Measurements from ENCODE around the gene SUPT6H.

The SUPT6H gene

GRCh38 chr17:28661635-28662526 is at the start of gene SUPT6H, which contains the start of gene SDF2:
TSS of gene SUPT6H (plus strand) at chr17:28662205. CDS start at chr17:28673402, 11,197 bp downstream.
TSS of gene SDF2 (minus strand) at chr17:28661906. CDS start at chr17:28661876, 30 bp downstream.
- DNase-seq, result peak; percentile 96

GRCh38 chr17:28612531-28612930 is 49.5 kb upstream of the SUPT6H start:
- no peak for DNase-seq

DNA sequence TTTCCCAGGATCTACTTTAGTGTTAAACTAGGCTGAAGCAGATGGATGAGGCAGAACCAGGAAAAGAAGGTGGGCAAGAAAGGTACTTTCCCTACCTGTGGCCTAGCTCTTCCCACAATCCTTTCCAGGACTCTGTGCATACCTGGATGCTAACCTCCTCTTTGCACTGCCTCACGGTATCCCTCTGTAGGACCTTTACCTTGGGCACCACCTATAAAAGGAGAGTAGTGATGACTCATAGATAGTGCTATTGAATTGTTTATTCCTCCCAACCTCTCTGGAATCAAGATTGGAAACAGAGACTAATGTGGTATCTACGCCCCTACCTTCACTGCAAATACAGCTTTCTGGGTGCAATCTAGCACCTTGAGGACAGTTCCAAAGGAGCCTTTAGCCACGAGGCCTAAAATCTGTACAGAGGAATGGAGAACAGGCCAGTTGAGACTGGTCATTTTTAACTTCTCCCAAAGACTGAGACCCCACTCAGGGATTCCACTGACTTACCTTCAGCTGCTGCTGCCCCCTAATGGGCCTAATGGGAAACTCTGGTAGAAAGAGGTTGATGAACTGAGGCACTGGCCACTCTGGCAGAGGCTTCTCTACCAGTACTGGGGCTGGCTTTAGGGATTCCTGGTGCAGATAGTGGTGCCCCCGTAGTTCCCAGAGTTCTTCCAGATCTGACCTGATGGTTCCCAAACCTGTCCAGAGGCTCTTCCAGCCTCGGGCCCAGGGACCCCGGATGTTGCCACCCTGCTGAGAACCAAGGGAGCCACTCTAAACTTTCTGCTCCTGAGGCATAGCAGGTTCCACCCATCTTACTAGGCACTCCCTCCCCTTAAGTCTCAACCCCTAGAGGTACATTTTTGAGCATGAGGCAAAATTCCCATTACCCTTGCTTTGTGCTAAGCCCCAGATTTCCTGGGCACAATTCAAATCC is 48.8 kb upstream of the SUPT6H start:
- peak; percentile 21 for DNase-seq

GRCh38 chr17:28613931-28614381 is 48.0 kb upstream of the SUPT6H start, which contains the start of gene RSKR:
TSS of gene RSKR (minus strand) at chr17:28614185. CDS start at chr17:28614161, 24 bp downstream.
- no peak for DNase-seq

DNA sequence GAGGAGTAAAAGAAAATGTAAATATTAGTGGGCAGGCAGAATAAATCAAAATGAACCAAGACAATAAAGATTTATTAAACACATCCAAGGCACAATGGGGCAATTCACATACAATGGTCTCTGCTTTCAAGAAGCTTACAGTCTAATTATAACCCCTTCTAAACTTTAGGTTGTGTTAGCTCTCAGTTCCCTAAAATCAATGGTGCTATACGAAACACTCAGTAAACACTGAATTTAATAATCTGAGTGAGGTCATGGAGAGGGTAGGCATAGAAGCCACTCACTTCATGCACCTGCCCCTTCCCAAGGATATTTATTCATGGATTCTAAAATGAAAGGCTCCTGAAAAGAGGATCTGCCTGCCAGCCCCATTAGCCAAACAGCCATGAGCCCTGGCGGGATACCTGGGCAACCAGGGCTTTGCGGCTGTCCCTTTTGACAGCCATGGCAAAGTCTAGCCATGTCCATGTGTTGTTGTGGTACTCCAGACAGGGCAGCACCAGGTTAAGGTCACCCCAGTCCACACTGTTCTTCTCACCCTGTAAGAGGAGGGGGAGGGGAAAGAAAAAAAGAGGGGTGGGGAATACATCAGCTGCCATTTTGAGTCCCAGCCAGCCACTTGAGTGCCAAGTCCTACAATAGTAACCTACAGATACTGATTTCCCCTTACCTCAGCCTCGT is 46.6 kb upstream of the SUPT6H start:
- no peak for DNase-seq

GRCh38 chr17:28616281-28616680 is 45.7 kb upstream of the SUPT6H start:
- no peak for DNase-seq

GRCh38 chr17:28618464-28618863 is 43.5 kb upstream of the SUPT6H start:
- DNase-seq, result no peak

DNA sequence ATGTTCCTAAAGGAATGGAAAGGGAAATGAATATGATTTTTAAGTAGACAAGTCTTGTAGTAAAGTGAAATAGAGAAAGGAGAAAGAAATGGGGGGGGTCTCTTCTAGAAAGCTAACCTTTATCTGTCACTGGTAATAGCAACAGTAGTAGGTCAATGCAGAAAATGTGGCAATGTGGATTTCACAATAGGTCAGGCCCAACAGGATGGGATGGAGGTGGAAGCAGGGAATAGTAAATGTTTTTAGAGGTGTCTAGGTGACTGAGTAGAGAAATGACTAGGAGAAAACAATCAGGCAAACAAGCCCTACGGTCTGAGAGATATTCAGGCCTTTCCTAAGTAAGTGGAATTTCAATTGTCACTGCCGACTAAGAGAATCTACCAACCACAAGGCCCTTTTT is 42.0 kb upstream of the SUPT6H start:
- no peak for DNase-seq

DNA sequence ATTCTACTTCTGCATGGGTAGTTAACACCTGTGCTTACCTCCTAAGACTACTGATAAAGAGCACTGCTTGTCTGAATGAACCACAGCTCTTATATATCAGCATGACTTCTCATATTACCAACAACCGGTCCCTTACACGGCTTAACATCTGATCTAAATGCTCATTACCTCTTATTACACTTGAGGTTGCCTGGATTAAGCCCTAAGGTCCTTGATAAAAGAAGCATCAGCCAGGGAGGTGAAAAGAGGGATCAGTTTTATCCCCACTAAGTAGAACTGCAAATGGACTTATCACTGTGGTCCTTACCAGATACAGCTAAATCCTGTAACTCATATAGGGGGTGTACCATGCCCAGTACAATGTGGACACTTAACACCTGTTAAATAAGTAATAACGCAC is 39.8 kb upstream of the SUPT6H start:
- DNase-seq, result peak; percentile 51

GRCh38 chr17:28623696-28624095 is 38.3 kb upstream of the SUPT6H start:
- DNase-seq, result no peak

DNA sequence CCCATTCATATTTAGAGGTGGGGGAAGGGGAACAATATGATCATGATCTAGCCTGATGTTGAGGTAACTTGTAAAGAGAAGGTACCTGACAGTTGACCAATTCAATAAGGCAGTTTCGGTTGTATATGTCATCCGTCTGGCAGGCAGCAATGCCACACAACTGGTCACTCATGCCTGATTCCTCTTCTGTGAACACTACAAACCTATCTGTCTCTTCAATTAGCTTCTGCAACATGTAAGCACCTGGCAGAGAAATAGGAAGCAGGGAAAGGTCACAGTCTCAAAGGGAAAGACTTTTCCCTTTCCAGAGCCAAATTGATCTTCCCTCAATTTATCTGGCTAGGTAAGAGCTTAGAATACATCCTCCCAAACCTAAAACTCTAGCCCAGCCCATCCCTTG is 37.9 kb upstream of the SUPT6H start:
- no peak for DNase-seq

GRCh38 chr17:28626818-28627217 is 35.2 kb upstream of the SUPT6H start:
- no peak for DNase-seq

- no peak for DNase-seq
These were observed 27.7 kb upstream of the SUPT6H start for GRCh38 chr17:28634206-28634865.

- no peak for DNase-seq
These were observed 26.5 kb upstream of the SUPT6H start for GRCh38 chr17:28635506-28635905.

DNA sequence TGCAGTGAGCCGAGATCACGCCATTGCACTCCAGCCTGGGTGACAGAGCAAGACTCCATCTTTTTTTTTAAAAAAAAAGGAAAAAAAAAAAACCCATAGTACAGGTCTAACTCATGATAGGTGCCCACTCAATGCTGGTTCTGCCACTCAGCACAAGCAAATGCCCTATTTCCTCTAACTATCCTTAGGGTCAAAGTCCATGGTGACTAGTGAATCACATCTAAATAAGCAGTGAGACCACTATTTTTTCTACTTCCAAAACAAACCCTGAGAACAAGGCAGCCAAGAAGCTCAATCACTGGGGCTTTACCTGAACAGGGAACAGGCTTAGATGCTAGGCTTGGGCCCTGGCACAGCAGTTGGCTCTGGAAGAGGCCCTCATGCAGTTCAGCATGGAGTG is 20.4 kb upstream of the SUPT6H start:
- no peak for DNase-seq

- peak; percentile 43 for DNase-seq
These were observed 17.8 kb upstream of the SUPT6H start for GRCh38 chr17:28643983-28644786.

DNA sequence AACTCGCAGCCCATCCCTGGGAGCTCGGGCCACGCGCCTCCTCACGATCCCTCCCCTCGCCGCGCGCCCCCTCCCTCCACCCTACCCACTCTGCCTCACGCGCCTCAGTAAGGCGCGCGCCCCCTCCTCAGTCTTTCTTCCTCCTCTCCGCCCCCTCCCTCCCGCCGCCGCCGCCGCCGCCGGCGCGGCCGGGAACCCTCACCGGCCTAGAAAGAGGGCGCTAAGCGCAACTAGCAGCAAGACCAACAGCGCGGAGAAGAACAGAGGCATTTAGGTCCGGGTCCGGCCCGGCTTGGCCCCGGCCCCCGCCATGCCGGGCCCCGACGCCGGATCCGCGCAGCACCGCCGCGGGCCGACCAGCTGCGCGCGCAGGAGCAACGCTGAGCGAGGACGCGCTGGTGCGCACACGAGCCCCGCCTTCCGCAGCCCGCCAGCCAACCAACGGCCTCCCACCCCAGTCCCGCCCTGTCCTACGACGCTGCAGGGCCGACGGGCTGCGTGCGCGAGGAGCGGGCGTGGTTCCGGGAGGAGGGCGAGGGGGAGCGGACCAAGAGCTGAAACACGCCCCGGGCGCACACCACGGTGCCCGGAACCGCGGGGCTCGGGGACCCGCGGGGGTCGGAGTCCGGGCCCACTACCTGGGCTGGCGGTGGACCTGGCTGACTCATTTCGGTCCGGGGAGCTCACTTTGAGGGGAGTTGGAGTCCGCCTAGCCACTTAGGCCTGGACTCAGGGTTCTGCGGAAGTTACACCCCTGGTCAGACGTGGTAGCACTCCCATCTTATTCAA is 17.0 kb upstream of the SUPT6H start, which contains the start of gene BLTP2:
TSS of gene BLTP2 (minus strand) at position 372 of the 789 bp plus-strand sequence. CDS start at position 270, 102 bp downstream.
- DNase-seq, result peak; percentile 90

DNA sequence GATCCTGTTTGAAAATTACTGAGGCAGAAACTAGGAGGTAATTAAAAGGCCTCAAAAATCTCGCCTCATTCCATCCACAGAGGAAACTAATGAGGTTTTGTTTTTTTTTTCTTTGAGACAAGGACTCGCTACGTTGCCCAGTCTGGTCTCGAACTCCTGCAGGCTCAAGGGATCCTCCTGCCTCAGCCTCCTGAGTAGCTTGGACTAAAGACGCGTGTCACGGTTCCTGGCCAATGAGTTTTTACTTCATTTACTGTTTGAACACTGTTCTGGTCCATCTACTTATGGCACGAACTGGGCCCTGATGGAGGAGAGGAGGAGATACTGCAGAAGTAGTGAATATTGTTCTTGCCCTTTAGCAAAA is 16.4 kb upstream of the SUPT6H start:
- DNase-seq, result no peak

DNA sequence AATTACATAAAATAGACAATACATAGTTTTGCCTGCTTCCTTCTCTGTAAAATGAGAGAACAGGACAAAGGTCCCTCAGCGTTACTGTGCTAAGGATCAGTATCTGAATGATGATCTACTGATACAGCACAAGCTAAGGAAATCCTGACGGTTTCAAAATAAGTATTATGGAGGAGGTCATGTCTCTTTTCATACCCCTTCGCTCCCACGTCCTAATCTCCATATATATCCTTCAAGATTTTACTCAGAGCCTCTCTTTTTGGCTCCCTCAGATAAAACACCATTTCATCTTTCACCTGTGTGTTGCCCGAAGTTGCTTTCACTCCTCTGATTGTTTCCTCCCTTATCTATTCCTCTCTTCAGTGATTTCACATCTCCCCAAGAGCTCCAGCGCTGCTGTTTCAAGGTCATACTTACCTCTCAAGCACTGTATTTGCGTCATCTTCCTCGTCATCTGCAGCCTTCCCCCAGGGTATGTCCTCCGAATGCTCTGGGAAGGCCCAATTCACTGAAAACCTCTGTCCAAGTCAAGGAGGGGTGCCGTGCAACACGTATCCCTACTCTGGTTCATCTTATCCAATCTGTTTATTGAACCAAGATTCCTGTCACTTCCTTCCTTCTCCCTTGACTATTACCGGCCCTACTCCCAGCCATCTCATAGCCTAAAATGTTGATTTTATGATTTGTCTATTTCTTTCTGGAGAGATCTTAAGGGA is 15.8 kb upstream of the SUPT6H start:
- no peak for DNase-seq

DNA sequence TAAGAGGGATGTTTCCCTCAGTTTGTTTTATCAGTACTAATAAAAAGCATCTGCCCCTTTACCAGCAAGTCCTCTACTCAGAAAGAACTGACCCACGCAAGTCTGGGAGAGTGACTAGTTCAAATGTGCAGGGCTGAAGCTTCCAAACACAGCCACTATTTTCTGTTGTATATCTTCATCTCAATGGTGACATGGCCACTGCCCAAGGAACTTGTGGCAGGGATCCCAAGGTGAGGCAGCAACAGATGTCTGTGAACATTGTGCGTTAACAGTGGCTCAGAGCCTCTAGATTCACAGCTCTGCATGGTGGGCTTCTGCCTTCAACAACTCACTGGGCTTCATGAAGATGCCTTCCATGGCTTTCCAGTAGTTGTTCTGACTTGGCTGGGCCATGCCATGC is 13.3 kb upstream of the SUPT6H start:
- DNase-seq, result no peak
